HG03457 (cell line): ENCODE results near the gene GAPVD1.
"Not testable (repeated sequence)": the region's sequence is repeated elsewhere in the genome, so short reads cannot be mapped to it uniquely, and the experiment has no call there.

Experiments
- ATAC-seq: cut with Tn5 transposase; IDR thresholded peaks from one replicate; pipeline ENCODE4 v1.9.1; 2021; ENCODE audit warnings: moderate number of reproducible peaks; ENCODE audit not compliant: unreplicated experiment

Gene GAPVD1

DNA sequence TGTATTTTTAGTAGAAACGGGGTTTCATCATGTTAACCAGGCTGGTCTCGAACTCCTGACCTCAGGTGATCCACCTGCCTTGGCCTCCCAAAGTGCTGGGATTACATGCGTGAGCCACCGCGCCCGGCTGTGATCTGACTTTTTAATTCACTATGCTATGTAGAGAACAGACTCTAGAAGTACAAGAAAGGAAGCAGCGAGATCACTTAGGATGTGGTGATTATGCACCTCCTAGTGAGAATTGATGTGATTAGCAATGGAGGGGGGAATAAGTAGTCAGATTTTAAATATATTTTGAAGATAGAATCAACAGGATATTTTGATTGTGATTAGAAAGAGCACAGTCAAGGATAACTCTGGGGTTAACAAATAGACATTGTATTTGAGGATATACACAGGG is 36.3 kb downstream of the GAPVD1 start:
- no peak for ATAC-seq

DNA sequence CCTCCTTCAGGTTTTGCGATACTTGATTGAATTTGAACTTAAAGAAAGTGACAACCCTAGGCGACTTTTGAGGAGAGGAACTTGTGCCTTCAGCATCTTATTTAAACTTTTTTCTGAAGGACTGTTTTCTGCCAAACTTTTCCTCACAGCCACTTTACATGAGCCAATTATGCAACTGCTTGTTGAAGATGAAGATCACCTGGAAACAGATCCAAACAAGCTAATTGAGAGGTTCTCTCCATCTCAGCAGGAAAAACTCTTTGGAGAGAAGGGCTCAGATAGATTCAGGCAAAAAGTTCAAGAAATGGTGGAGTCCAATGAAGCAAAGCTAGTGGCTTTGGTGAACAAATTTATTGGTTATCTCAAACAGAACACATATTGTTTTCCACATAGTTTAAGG is 40.6 kb downstream of the GAPVD1 start:
- ATAC-seq = no peak

DNA sequence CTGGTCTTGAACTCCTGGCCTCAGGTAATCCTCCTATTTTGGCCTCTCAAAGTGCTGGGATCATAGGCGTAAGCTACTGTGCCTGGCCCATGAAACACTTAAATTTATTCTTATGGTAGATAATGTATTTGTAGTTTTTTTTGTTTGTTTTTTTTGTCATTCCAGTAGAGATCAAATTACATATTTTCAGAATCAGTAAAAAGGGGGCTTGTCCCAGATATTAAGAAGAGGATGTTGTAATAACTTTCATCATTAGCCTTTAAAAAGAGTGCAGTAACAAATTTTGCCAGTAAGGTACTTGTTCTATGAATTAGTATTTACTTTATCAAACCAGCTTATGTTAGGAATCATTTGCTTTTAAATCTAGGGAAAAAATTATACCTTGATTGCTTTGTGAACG is 42.6 kb downstream of the GAPVD1 start:
- no peak for ATAC-seq

DNA sequence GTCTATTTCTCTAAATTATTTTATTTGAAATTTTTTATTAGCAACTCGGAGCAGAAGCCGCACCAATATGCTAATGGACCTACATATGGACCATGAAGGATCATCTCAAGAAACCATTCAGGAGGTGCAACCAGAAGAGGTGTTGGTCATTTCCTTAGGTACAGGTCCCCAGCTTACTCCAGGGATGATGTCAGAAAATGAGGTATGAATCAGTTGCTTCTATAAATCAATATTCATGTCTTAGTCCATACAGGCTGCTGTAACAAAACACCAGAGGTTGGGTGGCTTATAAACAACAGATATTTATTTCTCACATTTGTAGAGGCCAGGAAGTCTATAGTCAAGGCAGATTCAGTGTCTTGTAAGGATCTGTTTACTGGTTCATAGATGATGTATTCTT is 50.8 kb downstream of the GAPVD1 start:
- ATAC-seq = no peak

DNA sequence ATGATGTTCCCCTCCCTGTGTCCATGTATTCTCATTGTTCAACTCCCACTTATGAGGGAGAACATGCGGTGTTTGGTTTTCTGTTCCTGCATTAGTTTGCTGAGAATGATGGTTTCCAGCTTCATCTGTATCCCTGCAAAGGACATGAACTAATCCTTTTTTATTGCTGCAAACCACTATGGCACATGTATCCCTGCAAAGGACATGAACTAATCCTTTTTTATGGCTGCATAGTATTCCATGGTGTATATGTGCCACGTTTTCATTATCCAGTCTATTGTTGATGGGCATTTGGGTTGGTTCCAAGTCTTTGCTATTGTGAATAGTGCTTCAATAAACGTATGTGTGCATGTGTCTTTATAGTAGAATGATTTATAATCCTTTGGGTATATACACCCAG is 54.7 kb downstream of the GAPVD1 start:
- ATAC-seq = not testable (repeated sequence)

DNA sequence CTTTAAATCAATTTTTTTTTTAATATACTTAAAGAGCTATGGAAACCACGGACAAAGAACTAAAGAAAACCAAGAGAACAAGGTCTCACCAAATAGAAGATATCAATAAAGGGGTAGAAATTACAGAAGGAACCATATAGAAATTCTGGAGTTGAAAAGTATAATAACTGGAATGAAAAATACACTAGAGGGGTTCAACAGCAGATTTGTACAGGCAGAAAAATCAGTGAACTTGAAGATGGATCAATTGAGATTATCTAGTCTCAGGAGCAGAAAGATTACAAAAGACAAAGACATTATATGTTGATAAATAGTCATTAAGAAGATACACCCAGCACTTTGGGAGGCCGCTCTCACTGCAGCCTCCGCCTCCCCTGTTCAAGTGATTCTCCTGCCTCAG is 56.1 kb downstream of the GAPVD1 start:
- no peak for ATAC-seq

DNA sequence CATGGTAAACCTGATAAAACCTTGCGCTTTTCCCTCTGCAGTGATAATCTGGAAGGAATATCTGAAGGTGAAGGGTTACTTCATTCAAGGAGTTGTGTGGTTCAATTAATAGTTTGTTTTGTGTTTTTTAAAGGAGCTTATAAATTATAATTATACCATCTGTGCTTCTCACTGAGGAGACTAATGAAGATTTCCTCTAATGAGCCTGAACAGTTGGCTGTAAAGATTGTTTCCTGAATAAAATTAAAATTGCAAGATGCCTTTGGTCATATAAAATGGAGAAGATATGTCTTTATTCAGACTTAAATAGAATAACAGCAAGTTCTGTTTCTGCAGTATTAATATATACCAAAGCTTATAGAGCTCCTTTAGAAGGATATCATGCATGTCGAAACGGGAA is 59.9 kb downstream of the GAPVD1 start:
- ATAC-seq = no peak

DNA sequence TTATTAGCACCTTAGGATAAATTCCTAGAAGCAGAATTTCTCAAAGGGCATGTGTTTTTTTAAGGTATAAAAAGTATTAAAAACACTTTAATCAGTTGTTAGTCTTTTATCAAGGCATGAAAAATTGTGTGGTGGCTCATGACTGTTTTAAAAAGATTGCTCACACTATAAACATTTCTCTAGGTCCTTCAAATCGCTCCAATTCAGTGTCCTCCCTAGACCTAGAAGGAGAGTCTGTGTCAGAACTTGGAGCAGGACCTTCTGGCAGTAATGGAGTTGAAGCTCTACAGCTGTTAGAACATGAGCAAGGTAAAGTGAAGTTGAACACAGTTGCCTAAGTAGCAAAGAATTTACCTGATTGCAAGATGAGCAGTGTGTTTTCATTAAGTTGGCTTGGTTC is 62.0 kb downstream of the GAPVD1 start:
- ATAC-seq = no peak

DNA sequence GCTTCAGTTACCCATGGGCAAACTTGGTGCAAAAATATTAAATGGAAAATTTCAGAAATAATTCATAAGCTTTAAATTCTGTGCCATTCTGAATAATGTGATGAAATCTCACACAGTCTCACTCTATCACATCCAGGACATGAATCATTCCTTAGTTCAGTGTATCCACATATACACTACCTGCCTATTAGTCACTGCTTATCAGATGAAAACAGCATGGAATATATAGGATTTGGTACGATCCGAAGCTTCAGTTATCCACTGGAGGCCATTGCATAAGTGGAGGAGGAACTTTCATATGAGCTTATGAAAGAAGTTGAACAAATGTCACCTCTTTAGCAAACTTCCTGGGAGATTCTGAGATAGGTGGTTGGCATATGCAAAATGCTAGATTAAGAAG is 64.2 kb downstream of the GAPVD1 start:
- no peak for ATAC-seq

DNA sequence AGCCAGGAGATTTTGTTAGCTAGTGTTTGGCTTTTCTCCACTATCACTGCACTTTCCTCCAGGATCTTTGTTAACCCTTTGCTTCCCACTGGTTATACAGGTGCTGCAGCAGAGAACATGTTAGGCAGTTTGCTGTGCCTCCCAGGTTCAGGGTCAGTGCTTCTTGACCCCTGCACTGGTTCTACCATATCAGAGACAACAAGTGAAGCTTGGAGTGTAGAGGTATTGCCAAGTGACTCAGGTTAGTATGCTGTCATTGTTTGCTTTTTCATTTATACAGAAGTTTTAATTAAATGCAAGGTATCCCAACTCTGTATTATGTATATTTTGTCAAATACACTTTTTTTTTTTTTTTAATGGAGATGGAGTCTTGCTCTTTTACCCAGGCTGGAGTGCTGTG is 68.4 kb downstream of the GAPVD1 start:
- no peak for ATAC-seq

DNA sequence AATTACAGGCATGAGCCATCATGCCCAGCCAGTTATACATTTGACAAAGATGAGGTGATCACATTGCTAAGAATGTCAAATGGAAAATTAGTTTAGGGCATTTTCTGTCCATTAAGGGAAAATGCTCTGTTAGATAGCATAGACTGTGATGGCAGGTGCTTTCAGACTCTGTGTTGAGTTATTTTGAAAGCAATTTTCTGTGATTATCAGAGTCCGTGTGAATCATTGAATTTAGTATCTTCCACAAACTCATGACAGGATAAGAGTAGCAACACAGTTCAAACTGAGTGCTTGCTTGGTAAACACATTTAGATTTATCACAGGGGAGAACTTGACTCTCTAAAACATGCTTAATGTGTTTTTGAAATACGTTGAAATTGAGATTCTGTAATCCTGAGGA is 69.0 kb downstream of the GAPVD1 start:
- no peak for ATAC-seq

DNA sequence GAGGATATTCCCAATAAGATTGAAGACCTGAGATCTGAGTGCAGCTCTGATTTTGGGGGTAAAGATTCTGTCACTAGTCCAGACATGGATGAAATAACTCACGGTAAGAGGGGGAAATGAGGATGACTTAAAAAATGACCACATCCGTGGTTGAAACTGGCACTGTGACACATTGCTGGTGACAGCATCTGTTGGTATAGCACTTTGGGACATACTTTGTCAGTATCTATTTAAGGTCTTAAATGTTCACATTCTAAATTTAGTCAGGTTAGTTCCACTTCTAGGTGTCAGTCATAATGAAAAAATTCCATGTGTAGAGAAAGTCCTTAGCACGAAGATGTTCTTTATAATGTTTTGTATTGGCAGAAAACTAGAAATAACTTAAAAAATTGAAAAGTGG is 70.9 kb downstream of the GAPVD1 start:
- ATAC-seq = peak; percentile 82

DNA sequence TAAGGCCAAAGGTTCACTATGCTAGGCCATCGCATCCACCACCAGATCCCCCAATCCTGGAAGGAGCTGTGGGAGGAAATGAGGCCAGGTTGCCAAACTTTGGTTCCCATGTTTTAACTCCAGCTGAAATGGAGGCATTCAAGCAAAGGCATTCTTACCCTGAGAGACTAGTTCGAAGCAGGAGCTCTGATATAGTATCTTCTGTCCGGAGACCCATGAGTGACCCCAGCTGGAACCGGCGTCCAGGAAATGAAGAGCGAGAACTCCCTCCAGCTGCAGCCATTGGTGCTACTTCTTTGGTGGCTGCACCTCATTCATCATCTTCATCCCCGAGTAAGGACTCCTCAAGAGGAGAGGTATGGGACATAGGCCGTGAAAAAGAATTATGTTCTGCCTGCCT is 75.6 kb downstream of the GAPVD1 start:
- no peak for ATAC-seq

DNA sequence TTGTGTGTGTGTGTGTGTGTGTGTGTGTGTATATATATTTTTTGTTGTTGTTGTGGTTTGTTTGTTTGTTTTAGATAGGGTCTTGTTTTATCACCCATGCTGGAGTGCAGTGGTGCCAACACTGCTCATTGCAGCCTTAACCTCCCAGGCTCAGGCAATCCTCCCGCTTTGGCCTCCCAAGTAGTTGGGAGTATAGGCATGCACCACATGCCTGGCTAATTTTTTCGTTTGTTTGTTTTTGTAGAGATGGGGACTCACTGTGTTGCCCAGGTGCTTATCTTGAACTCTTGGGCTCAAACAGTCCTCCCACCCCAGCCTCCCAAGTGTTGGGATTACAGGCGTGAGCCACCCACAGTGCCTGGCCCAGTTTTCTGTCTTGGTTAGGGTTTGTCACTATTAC is 77.3 kb downstream of the GAPVD1 start:
- ATAC-seq = no peak

DNA sequence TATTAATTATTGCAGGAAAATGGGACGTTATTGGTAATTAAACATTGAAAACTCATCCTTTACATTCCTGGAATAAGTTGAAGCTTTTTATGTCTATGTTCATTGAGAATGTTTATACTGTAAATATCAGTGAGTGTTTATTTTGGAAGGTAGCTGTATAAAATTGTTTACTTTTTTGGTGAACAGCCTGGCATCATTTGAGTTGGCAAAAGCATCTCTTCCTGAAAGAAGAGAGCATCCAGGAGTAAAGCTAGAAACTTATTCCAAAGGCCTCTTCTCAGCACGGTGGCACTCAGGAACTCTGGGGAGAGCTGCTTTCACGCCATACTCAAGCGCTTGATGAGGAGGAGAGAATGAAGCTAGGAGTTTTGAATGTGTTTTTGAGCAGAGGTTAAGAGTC is 79.9 kb downstream of the GAPVD1 start:
- ATAC-seq = no peak

DNA sequence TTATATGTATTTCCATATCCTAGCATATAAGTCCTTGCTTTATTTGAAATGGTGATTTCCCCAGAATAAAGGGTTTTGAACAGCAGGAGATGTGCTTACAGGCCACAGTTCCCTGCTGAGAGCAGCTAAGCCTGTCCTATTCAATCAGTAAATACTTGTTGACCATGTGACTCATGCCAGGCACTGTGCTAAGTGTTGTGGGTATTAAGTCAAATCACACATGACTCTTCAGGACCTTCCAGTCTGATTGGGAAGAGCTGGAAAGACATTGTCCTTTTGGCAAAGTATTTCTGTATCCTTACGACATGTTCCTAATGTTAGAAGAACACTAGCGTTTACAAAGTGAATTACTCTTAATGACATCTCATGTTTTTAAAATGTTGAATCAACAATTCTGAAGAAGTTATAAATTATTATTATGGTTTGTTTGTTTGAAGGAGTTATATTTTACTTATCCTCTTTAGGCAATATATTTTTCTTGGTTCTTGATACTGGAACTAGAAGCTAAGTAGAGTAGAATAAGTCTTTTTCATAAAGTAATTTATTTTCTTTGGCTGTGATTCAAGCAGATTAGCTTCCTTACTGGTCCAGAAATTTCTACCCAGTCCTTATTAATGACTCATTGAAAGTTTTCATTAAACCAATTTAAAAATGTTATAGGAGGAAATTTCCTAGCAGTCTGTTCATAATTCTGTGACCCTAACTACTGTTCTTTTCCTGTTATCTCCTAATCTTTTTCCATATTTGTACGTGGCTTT is 82.1 kb downstream of the GAPVD1 start:
- no peak for ATAC-seq

DNA sequence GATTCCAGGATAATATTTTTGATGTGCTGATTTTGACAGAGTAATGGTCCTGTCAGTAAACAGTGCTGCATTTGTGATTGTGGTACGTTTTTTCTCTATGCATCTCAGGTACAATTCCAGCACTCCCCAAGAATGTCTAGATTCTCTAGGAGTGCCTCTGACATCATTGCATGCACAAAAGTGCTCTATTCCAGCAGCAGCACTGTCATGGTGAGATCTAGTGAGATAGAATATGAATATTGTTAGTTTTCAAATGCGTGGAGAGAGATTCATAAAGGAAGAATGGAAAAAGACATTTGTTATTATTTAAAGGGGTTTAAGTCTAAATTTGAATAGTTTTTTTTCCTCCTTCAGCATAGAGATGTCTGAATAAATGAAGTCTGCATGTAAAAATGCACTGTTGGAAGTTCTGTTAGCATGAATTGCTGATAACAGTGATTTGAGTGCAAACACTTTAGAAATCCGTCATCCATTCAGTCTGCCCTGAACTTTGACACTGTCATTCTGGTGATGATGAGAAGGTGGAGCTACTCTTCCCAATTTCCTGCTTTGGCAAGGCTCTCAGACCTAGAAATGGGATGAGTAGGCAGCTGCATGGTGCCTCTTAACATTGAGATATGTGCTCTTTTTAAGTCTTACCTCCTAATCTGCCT is 84.6 kb downstream of the GAPVD1 start:
- no peak for ATAC-seq

DNA sequence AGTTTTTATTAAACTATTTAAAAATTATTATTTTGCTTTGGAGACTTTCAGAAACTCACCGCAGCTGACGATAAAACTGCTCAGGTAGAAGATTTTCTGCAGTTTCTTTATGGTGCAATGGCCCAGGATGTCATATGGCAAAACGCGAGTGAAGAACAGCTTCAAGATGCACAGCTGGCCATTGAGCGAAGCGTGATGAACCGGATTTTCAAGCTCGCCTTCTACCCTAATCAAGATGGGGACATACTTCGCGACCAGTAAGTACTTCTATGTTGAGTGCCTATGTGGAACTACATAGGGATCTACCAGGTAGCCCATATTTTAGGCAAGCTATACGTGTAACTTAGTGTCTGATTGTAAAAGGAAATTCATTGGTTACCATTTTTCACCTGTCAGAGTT is 94.0 kb downstream of the GAPVD1 start:
- ATAC-seq = no peak

DNA sequence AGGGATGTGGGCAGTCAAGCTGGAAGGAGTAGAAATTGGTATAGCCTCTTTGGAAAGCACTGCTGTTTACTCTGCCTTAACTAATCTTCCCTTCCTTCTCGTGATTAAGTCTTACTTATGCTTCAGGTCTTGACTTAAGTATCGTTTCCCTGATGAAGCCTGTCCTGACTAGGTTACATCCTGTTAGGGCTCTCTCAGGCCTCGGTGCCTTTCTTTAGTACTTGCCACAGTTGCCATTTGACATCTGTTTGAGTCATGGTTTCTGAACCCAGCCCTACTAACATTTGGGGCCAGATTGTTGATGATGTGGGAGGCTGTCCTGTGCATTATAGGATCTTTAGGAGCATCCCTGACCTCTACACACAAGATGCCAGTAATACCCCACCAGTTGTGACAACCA is 94.4 kb downstream of the GAPVD1 start:
- no peak for ATAC-seq

DNA sequence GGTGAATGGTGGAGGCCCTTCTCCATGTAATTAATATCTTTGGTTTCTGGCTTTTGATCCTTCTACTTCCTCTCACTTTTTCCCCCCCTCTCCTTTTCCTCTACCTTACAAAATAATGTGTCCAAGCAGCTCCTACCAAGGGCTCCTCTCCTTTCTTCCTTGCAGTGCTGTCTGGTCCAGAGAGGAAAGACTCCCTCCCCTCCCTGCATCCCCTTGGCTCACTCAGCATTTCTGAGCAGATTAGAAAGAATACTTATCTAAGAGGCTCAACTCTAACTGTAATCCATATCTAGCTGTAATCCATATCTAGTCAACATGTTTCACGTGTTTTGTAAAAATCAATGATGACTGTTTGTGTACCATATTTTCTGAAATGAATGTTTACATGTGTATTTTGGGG is 97.4 kb downstream of the GAPVD1 start:
- no peak for ATAC-seq

DNA sequence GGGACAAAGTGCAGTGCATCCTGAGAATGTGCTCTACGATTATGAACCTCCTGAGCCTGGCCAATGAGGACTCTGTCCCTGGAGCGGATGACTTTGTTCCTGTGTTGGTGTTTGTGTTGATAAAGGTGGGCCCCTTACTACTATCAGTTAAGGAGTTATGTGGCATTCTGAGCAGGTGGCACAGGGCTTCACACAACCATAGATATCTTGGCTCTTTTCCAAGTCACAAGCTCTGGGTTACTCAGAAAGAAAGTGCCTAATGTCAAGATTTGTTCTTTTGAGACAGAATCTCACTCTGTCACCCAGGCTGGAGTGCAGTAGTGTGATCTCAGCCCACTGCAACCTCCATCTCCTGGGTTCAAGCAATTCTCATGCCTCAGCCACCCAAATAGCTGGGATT is 99.0 kb downstream of the GAPVD1 start:
- no peak for ATAC-seq

DNA sequence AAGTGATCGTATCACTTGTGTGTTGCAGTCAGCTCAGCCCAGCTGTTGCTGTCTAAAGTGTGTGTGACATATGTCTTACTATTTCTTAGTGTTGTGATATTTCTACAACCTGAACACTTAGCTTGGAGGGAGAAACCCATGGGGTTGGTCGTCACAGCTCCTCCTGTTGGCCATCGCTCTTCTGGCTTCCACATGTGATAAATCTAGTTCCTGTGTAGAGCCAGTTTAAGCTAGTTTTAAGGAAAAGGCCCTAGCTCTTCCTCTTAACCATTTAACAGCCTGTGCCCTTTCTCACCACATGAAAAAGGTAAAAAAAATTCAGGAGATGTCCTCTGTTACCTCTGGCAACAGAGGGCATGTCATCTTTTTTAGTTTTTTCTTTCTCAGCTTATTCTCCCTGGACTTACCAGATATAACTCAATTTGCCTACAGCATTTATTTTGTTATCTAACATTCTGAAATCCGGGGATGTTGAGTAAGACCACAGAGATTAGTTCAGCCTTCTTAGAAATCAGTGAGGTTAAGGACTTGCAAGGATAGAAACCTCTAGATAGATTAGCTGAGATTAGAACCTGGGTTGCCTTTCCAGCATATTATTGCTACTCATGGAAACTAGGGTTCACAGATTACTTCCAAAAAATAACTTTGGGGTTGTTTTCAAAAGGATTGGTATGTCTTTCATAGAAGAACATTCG is 100.4 kb downstream of the GAPVD1 start:
- ATAC-seq = no peak
